HEK293 (cell line): ENCODE results near the gene STAB1.

ENCODE experiments used
- CTCF ChIA-PET: fragments of 350-600 bp; formaldehyde crosslinking; extraction: SDS; loops from one replicate; lab custom pipeline; 2021; ENCODE audit warnings: antibody characterized with exemption; lab: Yijun Ruan, JAX
- POLR2A ChIA-PET: fragments of 300-600 bp; formaldehyde crosslinking; extraction: SDS; loops from one replicate; lab custom pipeline; 2020; ENCODE audit warnings: antibody characterized with exemption, inconsistent platforms; lab: Yijun Ruan, JAX
- H3K27ac ChIP-seq: fragments of 200-500 bp; sonication (Bioruptor generic); 2 replicates; pipeline ENCODE4 v1.5.1; 2014; ENCODE audit warnings: low read depth, low read length, control low read depth, inconsistent platforms; ENCODE audit errors: extremely low read depth
- H3K36me3 ChIP-seq, 2 experiments: fragments of 200-500 bp in 1 of 2; sonication (Bioruptor generic) in 1 of 2; 1 replicate in 1 of 2; 2 replicates in 1 of 2; pipeline ENCODE4 v1.5.1; 2014 to 2017; ENCODE audit warnings: inconsistent platforms in 2 of 2, low read length in 2 of 2; ENCODE audit not compliant: control insufficient read depth in 2 of 2, insufficient read depth in 1 of 2
- H3K4me1 ChIP-seq: fragments of 200-500 bp; sonication (Bioruptor generic); 2 replicates; pipeline ENCODE4 v1.5.1; 2014; ENCODE audit warnings: mild to moderate bottlenecking, low read length, inconsistent platforms; ENCODE audit not compliant: control insufficient read depth, insufficient read depth
- H3K4me3 ChIP-seq: 2 replicates; pipeline ENCODE4 v1.5.1; 2011; ENCODE audit warnings: low read depth, mild to moderate bottlenecking, control low read depth, low read length, moderate library complexity
- H3K9me3 ChIP-seq: fragments of 200-500 bp; sonication (Bioruptor generic); 2 replicates; pipeline ENCODE4 v1.5.1; 2014; ENCODE audit warnings: low read depth, low read length, inconsistent platforms; ENCODE audit not compliant: control insufficient read depth, insufficient read depth
- GLI4 ChIP-seq: fragments of 450-650 bp; formaldehyde crosslinking; IDR thresholded peaks from 2 replicates; pipeline ENCODE4 v1.5.1; 2016; ENCODE audit warnings: missing biosample characterization, missing genetic modification characterization
- RBAK ChIP-seq: fragments of 450-650 bp; formaldehyde crosslinking; IDR thresholded peaks from 2 replicates; pipeline ENCODE4 v1.5.1; 2016; ENCODE audit warnings: missing biosample characterization, missing genetic modification characterization
- ZNF157 ChIP-seq: fragments of 450-650 bp; formaldehyde crosslinking; IDR thresholded peaks from 2 replicates; pipeline ENCODE4 v1.5.1; 2016; ENCODE audit warnings: missing biosample characterization, missing genetic modification characterization
- ZNF292 ChIP-seq: fragments of 450-650 bp; formaldehyde crosslinking; IDR thresholded peaks from 2 replicates; pipeline ENCODE4 v1.5.1; 2016; ENCODE audit warnings: low read depth, missing biosample characterization, missing genetic modification characterization, borderline replicate concordance
- ZNF366 ChIP-seq: fragments of 450-650 bp; formaldehyde crosslinking; conservative IDR thresholded peaks from 2 replicates; pipeline ENCODE4 v1.5.1; 2016; ENCODE audit warnings: missing biosample characterization, missing genetic modification characterization
- ZNF394 ChIP-seq: fragments of 450-650 bp; formaldehyde crosslinking; IDR thresholded peaks from 2 replicates; pipeline ENCODE4 v1.5.1; 2016; ENCODE audit warnings: missing biosample characterization, missing genetic modification characterization, mild to moderate bottlenecking, moderate library complexity, borderline replicate concordance
- ZNF433 ChIP-seq: fragments of 450-650 bp; formaldehyde crosslinking; IDR thresholded peaks from 2 replicates; pipeline ENCODE4 v1.5.1; 2016; ENCODE audit warnings: missing biosample characterization, missing genetic modification characterization, low read depth
- ZNF530 ChIP-seq: fragments of 450-650 bp; formaldehyde crosslinking; IDR thresholded peaks from 2 replicates; pipeline ENCODE4 v1.5.1; 2016; ENCODE audit warnings: low read depth, missing biosample characterization, missing genetic modification characterization
- ZNF549 ChIP-seq: fragments of 450-650 bp; IDR thresholded peaks from 2 replicates; pipeline ENCODE4 v1.5.1; 2018; ENCODE audit warnings: missing biosample characterization, missing genetic modification characterization, mild to moderate bottlenecking, inconsistent platforms, moderate library complexity
- ZNF585B ChIP-seq: fragments of 450-650 bp; formaldehyde crosslinking; IDR thresholded peaks from 2 replicates; pipeline ENCODE4 v1.5.1; 2016; ENCODE audit warnings: missing biosample characterization, missing genetic modification characterization
- ZNF664 ChIP-seq: fragments of 450-650 bp; formaldehyde crosslinking; IDR thresholded peaks from 2 replicates; pipeline ENCODE4 v1.5.1; 2016; ENCODE audit warnings: missing biosample characterization, missing genetic modification characterization
- ZNF677 ChIP-seq: fragments of 450-650 bp; IDR thresholded peaks from 2 replicates; pipeline ENCODE4 v1.5.0; 2018; ENCODE audit warnings: missing biosample characterization, mild to moderate bottlenecking, missing genetic modification characterization, moderate library complexity
- ZNF776 ChIP-seq: fragments of 450-650 bp; formaldehyde crosslinking; IDR thresholded peaks from 2 replicates; pipeline ENCODE4 v1.5.0; 2017; ENCODE audit warnings: missing biosample characterization, missing genetic modification characterization, borderline replicate concordance
- TF ChIP-seq, protein P1 (sequence below): fragments of 450-650 bp; formaldehyde crosslinking; IDR thresholded peaks from 2 replicates; pipeline ENCODE4 v1.5.1; 2016; ENCODE audit warnings: missing biosample characterization, missing genetic modification characterization
- TF ChIP-seq, protein P2 (sequence below): fragments of 450-650 bp; formaldehyde crosslinking; IDR thresholded peaks from 2 replicates; pipeline ENCODE4 v1.5.1; 2016; ENCODE audit warnings: missing biosample characterization, missing genetic modification characterization
- TF ChIP-seq, protein P3 (sequence below): fragments of 450-650 bp; formaldehyde crosslinking; IDR thresholded peaks from 2 replicates; pipeline ENCODE4 v1.5.1; 2016; ENCODE audit warnings: missing biosample characterization, missing genetic modification characterization
- TF ChIP-seq, protein P4 (sequence below): fragments of 450-650 bp; formaldehyde crosslinking; IDR thresholded peaks from 2 replicates; pipeline ENCODE4 v1.5.1; 2016; ENCODE audit warnings: missing biosample characterization, missing genetic modification characterization

Gene STAB1

DNA sequence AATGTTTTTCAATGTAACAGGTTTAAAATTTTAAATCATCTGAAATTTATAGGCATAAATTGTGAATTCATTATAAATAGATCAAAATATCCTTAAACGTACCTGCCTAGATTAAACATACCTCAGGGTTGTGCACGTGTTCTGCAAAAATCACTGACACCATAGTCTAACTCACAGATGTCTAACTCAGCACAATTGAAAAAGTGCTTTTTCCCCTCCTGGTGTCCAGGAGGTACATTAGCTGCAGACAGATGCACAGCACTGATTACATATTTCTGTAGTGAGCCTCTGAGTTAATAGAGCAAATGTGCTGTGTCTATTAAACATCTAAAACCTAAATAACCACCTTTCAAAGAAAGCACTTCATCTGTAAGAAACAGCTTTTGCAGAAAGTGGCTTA, 52.0 kb downstream of the STAB1 start:
- Histone ChIP-seq H3K36me3 (peaks cover 10 to 62% of the 10 kb centered on the region in 2 experiments), H3K27ac (no peak overlapping the region), H3K4me1 (no peaks in the 10 kb centered on the region), H3K9me3 (no peaks in the 10 kb centered on the region), H3K4me3 (no peak overlapping the region)
- no peak for TF ChIP-seq ZNF433 (tag by site-specific recombination)
- TF ChIP-seq ZNF394 (tag by site-specific recombination): no peak
- TF ChIP-seq, protein P1, sequence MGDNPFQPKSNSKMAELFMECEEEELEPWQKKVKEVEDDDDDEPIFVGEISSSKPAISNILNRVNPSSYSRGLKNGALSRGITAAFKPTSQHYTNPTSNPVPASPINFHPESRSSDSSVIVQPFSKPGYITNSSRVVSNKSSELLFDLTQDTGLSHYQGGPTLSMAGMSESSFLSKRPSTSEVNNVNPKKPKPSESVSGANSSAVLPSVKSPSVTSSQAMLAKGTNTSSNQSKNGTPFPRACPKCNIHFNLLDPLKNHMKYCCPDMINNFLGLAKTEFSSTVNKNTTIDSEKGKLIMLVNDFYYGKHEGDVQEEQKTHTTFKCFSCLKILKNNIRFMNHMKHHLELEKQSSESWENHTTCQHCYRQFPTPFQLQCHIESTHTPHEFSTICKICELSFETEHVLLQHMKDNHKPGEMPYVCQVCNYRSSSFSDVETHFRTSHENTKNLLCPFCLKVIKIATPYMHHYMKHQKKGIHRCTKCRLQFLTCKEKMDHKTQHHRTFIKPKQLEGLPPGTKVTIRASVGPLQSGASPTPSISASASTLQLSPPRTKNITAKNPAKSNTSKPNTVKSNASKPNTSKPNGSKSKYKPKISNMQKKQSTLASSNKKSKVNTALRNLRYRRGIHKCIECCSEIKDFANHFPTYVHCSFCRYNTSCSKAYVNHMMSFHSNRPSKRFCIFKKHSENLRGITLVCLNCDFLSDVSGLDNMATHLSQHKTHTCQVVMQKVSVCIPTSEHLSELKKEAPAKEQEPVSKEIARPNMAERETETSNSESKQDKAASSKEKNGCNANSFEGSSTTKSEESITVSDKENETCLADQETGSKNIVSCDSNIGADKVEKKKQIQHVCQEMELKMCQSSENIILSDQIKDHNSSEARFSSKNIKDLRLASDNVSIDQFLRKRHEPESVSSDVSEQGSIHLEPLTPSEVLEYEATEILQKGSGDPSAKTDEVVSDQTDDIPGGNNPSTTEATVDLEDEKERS (tag by site-specific recombination): no peak
- no peak for TF ChIP-seq RBAK (tag by site-specific recombination)
- no peak for TF ChIP-seq ZNF530 (tag by site-specific recombination)
- TF ChIP-seq ZNF664 (tag by site-specific recombination): no peak
- TF ChIP-seq, protein P2, sequence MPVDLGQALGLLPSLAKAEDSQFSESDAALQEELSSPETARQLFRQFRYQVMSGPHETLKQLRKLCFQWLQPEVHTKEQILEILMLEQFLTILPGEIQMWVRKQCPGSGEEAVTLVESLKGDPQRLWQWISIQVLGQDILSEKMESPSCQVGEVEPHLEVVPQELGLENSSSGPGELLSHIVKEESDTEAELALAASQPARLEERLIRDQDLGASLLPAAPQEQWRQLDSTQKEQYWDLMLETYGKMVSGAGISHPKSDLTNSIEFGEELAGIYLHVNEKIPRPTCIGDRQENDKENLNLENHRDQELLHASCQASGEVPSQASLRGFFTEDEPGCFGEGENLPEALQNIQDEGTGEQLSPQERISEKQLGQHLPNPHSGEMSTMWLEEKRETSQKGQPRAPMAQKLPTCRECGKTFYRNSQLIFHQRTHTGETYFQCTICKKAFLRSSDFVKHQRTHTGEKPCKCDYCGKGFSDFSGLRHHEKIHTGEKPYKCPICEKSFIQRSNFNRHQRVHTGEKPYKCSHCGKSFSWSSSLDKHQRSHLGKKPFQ (tag by site-specific recombination): no peak
- TF ChIP-seq ZNF549 (tag by site-specific recombination): no peak
- TF ChIP-seq ZNF157: no peak
- no peak for TF ChIP-seq ZNF776 (tag by site-specific recombination)
- TF ChIP-seq ZNF585B (tag by site-specific recombination): no peak
- CTCF ChIA-PET: no interaction called here
- POLR2A ChIA-PET: interaction anchor here (1.5 kb wide), 1 partner anchor 11 kb away, joined by 4 read pairs; the partner anchor contains the start of gene UQCC5

DNA sequence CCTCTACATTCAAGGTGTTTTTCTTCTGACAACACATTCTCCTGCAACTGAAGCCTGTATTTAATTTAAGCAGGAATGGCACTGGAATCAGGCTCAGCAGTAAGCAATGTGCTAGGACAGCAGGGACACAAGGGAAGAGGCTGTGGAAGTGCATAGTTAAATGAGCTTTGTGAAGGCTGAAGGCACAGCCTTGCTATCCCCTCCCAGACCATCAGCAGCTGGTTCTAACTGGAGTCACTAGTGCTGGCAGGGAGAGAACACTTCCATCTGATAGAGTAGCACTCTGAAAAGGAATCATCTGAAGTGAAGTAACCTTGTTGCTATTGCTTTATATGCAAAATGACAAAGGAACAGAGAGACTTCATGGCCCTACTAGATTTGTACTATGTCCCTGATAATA, 56.0 kb downstream of the STAB1 start:
- Histone ChIP-seq H3K27ac (no peak overlapping the region), H3K36me3 (peaks cover 10 to 81% of the 10 kb centered on the region in 2 experiments), H3K4me1 (no peaks in the 10 kb centered on the region), H3K9me3 (no peaks in the 10 kb centered on the region), H3K4me3 (no peak overlapping the region)
- ChIA-PET CTCF (interaction anchor here (0.8 kb wide), 1 partner anchor 139 kb away, joined by 7 read pairs; no protein-coding TSS in a partner anchor), POLR2A (interaction anchor here (1.4 kb wide), 1 partner anchor 15 kb away, joined by 4 read pairs; the partner anchor contains the start of gene UQCC5)
- TF ChIP-seq, protein P1 (tag by site-specific recombination): no peak
- TF ChIP-seq ZNF292 (tag by site-specific recombination): no peak
- TF ChIP-seq ZNF677: no peak
- no peak for TF ChIP-seq ZNF366
- TF ChIP-seq, protein P3, sequence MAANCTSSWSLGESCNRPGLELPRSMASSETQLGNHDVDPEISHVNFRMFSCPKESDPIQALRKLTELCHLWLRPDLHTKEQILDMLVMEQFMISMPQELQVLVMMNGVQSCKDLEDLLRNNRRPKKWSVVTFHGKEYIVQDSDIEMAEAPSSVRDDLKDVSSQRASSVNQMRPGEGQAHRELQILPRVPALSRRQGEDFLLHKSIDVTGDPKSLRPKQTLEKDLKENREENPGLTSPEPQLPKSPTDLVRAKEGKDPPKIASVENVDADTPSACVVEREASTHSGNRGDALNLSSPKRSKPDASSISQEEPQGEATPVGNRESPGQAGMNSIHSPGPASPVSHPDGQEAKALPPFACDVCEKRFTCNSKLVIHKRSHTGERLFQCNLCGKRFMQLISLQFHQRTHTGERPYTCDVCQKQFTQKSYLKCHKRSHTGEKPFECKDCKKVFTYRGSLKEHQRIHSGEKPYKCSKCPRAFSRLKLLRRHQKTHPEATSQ: no peak
- TF ChIP-seq, protein P4, sequence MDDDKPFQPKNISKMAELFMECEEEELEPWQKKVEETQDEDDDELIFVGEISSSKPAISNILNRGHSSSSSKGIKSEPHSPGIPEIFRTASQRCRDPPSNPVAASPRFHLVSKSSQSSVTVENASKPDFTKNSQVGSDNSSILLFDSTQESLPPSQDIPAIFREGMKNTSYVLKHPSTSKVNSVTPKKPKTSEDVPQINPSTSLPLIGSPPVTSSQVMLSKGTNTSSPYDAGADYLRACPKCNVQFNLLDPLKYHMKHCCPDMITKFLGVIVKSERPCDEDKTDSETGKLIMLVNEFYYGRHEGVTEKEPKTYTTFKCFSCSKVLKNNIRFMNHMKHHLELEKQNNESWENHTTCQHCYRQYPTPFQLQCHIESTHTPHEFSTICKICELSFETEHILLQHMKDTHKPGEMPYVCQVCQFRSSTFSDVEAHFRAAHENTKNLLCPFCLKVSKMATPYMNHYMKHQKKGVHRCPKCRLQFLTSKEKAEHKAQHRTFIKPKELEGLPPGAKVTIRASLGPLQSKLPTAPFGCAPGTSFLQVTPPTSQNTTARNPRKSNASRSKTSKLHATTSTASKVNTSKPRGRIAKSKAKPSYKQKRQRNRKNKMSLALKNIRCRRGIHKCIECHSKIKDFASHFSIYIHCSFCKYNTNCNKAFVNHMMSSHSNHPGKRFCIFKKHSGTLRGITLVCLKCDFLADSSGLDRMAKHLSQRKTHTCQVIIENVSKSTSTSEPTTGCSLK (tag by site-specific recombination): no peak
- TF ChIP-seq GLI4 (tag by site-specific recombination): no peak
- TF ChIP-seq, protein P2 (tag by site-specific recombination): no peak
